GM19025 (cell line): Measurements from ENCODE around the gene OR2F1.

Experiments
- ATAC-seq: cut with Tn5 transposase; IDR thresholded peaks from one replicate; pipeline ENCODE4 v1.9.1; 2021; ENCODE audit warnings: mild to moderate bottlenecking, low read depth, moderate library complexity; ENCODE audit not compliant: unreplicated experiment

Gene OR2F1

GRCh38 chr7:143948733-143949132 is 5.9 kb upstream of the OR2F1 start:
- ATAC-seq: no peak

GRCh38 chr7:143953421-143953820 is 1.2 kb upstream of the OR2F1 start:
- no peak for ATAC-seq

- ATAC-seq: no peak
Observed at GRCh38 chr7:143954135-143954534, 509 bp upstream of the OR2F1 start.

GRCh38 chr7:143958781-143959180 is 4.1 kb downstream of the OR2F1 start:
- no peak for ATAC-seq

- no peak for ATAC-seq
Observed at GRCh38 chr7:143960813-143961610, 6.4 kb downstream of the OR2F1 start.

GRCh38 chr7:143965280-143965679 is 10.6 kb downstream of the OR2F1 start:
- no peak for ATAC-seq

- ATAC-seq: no peak
Observed at GRCh38 chr7:143967398-143967797, 12.8 kb downstream of the OR2F1 start.

- ATAC-seq: no peak
Observed at GRCh38 chr7:143973870-143974416, 19.3 kb downstream of the OR2F1 start.

- ATAC-seq: no peak
Observed at GRCh38 chr7:143974459-143974858, 19.8 kb downstream of the OR2F1 start.

GRCh38 chr7:143975617-143976016 is 21.0 kb downstream of the OR2F1 start:
- ATAC-seq: no peak

- no peak for ATAC-seq
Observed at GRCh38 chr7:143978585-143978984, 23.9 kb downstream of the OR2F1 start.

- ATAC-seq: no peak
Observed at GRCh38 chr7:143979359-143979758, 24.7 kb downstream of the OR2F1 start.

GRCh38 chr7:143979998-143980397 is 25.4 kb downstream of the OR2F1 start:
- no peak for ATAC-seq

- ATAC-seq: no peak
Observed at GRCh38 chr7:143980746-143981510, 26.3 kb downstream of the OR2F1 start.

GRCh38 chr7:143983960-143984359 is 29.3 kb downstream of the OR2F1 start:
- ATAC-seq: no peak

GRCh38 chr7:143987513-143987912 is 32.9 kb downstream of the OR2F1 start:
- no peak for ATAC-seq

GRCh38 chr7:143988976-143989745 is 34.5 kb downstream of the OR2F1 start:
- ATAC-seq: no peak

- no peak for ATAC-seq
Observed at GRCh38 chr7:143992670-143993069, 38.0 kb downstream of the OR2F1 start.

- ATAC-seq: no peak
Observed at GRCh38 chr7:143993924-143994323, 39.3 kb downstream of the OR2F1 start.

GRCh38 chr7:144000020-144000419 is 45.4 kb downstream of the OR2F1 start, which contains the start of gene OR6B1:
TSS of gene OR6B1 (plus strand) at chr7:144000320. CDS start at chr7:144003997, 3,677 bp downstream.
- ATAC-seq: no peak

- ATAC-seq: no peak
Observed at GRCh38 chr7:144001543-144001942, 46.9 kb downstream of the OR2F1 start.
